Lower leg skin (tissue), 3 donors: ENCODE data around the gene TMEM17.

Experiments used
- POLR2A ChIP-seq, 2 donors: fragments of 450-650 bp; IDR thresholded peaks; one replicate each; pipeline ENCODE4 v1.6.1; 2016 to 2017; ENCODE audit warnings: antibody characterized with exemption in 2 of 2, mild to moderate bottlenecking in 1 of 2, moderate library complexity in 1 of 2
- TF ChIP-seq, protein P1 (sequence below), 3 donors: fragments of 450-650 bp; IDR thresholded peaks; one replicate each; pipeline ENCODE4 v1.5.1; 2016; ENCODE audit warnings: antibody characterized with exemption in 3 of 3, mild to moderate bottlenecking in 3 of 3, moderate library complexity in 2 of 3

DNA sequence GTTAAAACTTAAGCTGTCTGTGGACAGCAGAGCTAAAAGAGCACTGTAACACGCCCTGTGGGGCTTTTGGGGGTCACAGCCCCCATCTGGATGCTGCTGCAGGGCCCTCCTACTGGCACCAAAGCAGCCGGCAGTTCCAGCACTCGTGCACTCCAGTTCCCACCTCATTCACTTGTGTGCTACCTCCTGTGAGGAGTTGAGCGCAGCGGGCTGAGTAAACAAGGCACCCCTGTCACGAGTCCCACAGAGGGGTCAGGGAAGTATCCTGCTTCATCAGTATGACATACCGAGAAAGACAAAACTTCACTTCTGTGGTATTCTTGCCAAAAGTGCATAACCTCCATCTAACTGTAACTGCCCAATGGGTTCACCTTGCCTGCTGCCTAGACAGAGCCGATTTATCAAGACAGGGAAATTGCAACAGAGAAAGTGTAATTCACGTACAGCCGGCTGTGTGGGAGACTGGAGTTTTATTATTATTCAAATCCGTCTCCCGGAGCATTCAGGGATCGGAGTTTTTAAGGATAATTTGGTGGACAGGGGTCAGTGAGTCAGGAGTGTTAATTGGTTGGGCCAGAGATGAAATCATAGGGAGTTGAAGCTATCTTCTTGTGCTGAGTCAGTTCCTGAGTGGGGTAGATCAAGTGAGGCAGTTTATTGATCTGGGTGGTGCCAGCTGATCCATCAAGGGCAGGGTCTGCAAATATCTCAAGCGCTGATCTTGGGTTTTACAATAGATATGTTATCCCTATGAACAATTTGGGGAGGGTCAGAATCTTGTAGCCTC, 41.6 kb downstream of the TMEM17 start:
- TF ChIP-seq, protein P1, sequence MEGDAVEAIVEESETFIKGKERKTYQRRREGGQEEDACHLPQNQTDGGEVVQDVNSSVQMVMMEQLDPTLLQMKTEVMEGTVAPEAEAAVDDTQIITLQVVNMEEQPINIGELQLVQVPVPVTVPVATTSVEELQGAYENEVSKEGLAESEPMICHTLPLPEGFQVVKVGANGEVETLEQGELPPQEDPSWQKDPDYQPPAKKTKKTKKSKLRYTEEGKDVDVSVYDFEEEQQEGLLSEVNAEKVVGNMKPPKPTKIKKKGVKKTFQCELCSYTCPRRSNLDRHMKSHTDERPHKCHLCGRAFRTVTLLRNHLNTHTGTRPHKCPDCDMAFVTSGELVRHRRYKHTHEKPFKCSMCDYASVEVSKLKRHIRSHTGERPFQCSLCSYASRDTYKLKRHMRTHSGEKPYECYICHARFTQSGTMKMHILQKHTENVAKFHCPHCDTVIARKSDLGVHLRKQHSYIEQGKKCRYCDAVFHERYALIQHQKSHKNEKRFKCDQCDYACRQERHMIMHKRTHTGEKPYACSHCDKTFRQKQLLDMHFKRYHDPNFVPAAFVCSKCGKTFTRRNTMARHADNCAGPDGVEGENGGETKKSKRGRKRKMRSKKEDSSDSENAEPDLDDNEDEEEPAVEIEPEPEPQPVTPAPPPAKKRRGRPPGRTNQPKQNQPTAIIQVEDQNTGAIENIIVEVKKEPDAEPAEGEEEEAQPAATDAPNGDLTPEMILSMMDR (IDR thresholded peaks at IDR 0.05): no peak
- TF ChIP-seq POLR2A (IDR thresholded peaks at IDR 0.05): no peak
